Head of caudate nucleus (tissue), 42 donors: ENCODE data around the gene SHROOM3.

Experiments
- DNase-seq, 42 donors: peaks; one replicate each; pipeline versions ENCODE4 v3.0.0 to v3.0.0-alpha.2; 2020 to 2021; ENCODE audit warnings: mixed read lengths in 7 of 42
- intact Hi-C: fragments of 100-400 bp; cut with DNase I; formaldehyde crosslinking; loops from one replicate; pipeline ENCODE4 v1.15.0; 2022

Gene SHROOM3

GRCh38 chr4:76628251-76628650 is 193.2 kb downstream of the SHROOM3 start:
- DNase-seq = no peak
- intact Hi-C loops = no loop called here

GRCh38 chr4:76630741-76631140 is 195.7 kb downstream of the SHROOM3 start:
- intact Hi-C loops = no loop called here
- no peak for DNase-seq

DNA sequence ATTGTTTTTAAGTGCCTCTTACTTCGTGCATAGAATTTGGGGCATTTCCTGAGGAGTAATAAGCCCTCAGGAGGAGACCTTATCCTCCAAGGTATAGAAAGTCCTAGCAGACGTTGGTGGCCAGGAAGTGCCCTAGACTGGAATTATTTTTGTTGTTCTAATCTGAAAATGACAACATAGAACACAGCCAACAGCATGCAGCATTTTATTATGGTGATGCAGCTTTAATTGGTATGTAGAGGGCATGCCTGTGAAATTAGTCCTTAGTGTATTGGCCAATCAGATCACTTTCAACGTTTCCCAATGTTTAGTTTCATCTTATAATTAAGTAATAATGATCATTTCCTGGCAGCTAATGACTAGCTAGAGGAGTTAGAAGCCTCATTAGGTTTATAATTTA is 199.2 kb downstream of the SHROOM3 start:
- DNase-seq = no peak
- intact Hi-C loops = no loop called here

- no peak for DNase-seq
- intact Hi-C loops = no loop called here
Measured at GRCh38 chr4:76637712-76638361, 202.8 kb downstream of the SHROOM3 start.

- intact Hi-C loops = no loop called here
- no peak for DNase-seq
Measured at GRCh38 chr4:76639288-76639687, 204.3 kb downstream of the SHROOM3 start.

- intact Hi-C loops = no loop called here
- peak in 1 of 42 donors; percentile 38 for DNase-seq
Measured at GRCh38 chr4:76640353-76640910, 205.4 kb downstream of the SHROOM3 start.

GRCh38 chr4:76641351-76641750 is 206.3 kb downstream of the SHROOM3 start:
- intact Hi-C loops = no loop called here
- no peak for DNase-seq

DNA sequence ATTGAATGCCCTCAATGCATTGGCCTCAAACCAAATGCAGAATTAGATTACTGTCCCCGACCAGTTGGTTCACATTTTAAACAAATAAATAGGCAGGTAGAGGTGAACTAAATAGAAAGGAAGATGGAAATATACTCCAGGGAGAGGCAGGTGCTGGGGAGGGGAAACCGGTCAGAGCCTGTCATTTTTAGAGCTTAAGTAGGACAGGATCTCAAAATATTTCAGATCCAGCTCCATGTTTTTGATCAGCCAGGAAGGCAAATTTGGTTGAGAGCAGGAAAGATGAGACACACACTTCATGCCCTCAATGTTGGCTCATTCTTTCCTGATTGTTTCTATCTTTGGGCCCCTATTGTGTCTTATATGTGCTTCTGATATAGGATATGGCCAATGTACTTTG is 206.7 kb downstream of the SHROOM3 start:
- intact Hi-C loops = no loop called here
- DNase-seq = no peak

GRCh38 chr4:76644831-76645485 is 209.9 kb downstream of the SHROOM3 start:
- no peak for DNase-seq
- intact Hi-C loops = no loop called here

GRCh38 chr4:76649086-76649485 is 214.1 kb downstream of the SHROOM3 start:
- no peak for DNase-seq
- intact Hi-C loops = no loop called here

DNA sequence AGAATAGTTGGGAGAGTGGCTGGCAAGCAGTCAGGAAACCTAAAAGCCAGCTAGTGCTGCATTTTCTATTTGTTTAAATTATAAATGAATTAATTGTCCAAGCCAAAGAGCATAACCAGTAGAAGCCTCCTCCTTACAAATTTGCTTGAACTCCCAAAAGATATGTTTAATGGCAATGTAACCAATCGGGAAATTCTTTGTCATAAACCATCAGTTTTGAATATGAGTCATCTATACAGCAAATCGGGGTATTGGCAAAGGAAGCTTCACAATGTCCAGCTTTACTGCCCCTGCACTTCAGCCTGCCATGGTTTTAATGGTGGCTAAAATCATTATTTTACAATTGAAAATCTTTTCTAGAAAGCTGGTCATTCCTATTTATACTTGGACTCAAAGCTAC is 216.6 kb downstream of the SHROOM3 start:
- DNase-seq = no peak
- intact Hi-C loops = no loop called here

- intact Hi-C loops = no loop called here
- DNase-seq = no peak
Measured at GRCh38 chr4:76652389-76652788, 217.4 kb downstream of the SHROOM3 start.

DNA sequence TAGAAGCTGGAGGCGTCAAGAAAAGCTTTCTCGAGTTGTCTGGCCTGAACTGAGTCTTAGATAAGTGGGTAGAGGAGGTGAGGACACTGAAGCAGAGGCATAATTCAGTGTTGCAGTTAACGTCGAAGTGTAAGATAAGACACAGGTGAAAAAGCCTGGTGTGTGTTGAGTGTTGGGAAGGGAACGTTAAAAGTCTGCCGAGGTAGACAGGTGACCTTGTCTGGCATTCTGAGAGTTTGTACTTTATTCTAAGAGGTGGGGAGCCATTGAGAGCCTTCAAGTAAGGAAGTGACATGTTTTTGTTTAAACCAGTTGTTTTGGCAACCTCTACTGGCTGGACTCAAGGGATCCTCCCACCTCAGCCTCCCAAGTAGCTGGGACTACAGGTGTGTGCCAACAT is 219.1 kb downstream of the SHROOM3 start:
- intact Hi-C loops = no loop called here
- DNase-seq = no peak

GRCh38 chr4:76654791-76655190 is 219.8 kb downstream of the SHROOM3 start:
- DNase-seq = no peak
- intact Hi-C loops = no loop called here

DNA sequence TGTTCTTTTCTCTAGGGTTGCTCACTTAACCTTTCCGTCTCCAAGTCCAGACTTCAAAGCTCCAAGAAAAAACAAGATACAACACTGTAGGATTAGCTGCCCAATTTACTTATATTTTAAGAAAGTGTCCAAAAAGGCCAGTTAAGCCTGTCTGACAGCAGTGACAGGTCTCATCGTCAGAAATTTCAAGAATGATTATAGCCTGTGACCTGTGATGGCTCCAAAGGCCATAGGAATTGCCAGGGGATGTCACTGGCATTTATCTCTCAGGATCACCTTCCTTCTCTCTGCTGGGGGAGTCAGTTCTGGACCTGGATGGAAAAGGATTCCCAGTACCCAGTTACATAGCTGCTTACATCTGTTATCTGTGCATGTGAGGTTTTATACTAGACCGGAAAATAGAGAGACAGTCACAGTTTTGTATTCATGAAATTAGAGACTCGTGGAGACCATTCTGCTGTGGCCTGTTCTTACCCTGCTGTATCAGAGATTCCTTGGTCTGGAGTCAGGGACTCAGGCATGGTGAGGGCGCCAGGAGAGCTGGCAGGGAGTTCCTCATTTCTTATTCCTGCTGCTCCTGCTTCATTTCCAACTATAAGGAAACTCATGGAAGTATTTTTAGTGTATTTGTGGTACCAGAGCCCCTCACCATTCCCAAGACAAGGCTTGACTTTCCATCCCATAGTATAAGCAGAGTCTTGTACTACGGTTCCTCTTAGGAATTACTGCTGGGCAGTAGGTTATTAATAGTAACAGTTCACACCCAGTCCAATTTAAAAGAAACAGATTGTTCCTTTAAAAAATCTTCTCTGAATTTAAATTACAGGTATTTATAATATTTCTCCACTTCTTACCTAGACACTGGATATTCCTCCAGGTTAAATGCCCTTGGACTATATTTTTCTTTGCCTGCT is 220.8 kb downstream of the SHROOM3 start:
- intact Hi-C loops = no loop called here
- no peak for DNase-seq

DNA sequence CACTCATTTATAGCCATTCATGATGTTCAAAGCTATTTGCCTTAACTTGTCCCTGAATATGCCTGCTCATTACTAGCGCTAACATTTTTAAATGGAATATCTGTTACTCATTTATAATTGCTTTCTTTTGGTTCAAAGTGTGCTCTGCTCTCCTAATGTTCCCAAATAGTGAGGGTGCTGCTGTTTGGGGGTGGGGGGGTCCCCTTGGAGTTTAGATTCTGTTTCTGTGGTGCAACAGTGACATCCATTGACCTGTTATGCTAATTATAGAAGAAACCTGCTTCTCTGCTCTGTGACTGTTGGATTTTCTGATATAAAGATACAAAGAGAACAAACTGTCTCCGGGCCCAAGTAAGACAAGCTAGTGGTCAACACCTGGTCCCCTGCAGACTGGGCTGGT is 222.4 kb downstream of the SHROOM3 start:
- intact Hi-C loops = no loop called here
- no peak for DNase-seq

GRCh38 chr4:76658231-76659102 is 223.4 kb downstream of the SHROOM3 start:
- intact Hi-C loops = no loop called here
- DNase-seq = no peak

DNA sequence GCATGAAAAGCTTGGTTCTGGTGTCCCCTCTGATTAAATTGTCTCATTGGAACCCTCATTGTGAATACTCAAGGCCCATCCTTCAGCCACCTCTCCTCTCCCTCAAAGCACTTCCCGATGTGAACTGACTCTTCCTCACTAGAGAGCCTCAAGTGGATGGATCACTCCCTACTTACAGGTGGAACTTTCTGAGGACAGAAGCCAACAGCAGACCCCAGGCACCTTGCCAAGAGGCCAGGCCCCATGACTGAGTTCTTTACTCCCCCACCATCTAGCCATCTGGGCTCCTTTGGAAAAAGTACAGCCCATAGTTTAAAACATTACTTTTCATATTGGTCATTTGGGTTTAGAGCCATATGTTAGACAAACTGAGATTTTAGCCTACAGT is 224.1 kb downstream of the SHROOM3 start:
- DNase-seq = no peak
- intact Hi-C loops = no loop called here

- no peak for DNase-seq
- intact Hi-C loops = no loop called here
Measured at GRCh38 chr4:76663824-76664223, 228.8 kb downstream of the SHROOM3 start.
